ENCODE results near the gene SYNE2. TPM values are rescaled to one million over a fixed set of nuclear protein-coding genes. Genes with fewer than 3 reads are reported as not detected.

Gene SYNE2
- total and polyA plus RNA-seq, 10 of the 15 experiments (the other 5 are each of a cell fraction or from before 2014, with no cell fraction given), result 2.1 to 52.7 (median 38.1) TPM

DNA sequence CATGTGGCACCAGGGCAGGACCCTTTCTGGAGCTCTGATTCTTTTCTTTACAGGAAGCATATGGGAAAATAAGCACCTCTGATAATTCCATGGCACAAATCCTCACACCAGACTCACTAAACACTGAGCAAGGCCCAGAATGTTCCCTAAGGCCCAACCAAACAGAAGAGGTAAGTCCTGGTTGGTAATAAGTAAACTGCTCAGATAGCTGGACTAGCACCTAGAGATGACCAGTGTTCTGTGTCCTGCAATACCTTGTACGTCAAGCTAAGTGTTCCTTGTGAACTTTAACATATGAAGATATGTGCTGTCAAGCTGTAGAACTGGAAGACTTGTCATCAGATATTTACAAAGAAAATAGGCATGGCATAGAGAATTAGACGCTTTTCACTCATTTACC is 254.6 kb downstream of the SYNE2 start:
- CTCF ChIA-PET, result no interaction called here
- no peaks in the 10 kb centered on the region for H3K4me1 ChIP-seq (ENCODE audit: control insufficient read depth, insufficient read depth, low read length)
- in situ Hi-C loops (cut with MboI), result no loop called here
- DNase-seq (ENCODE audit: low read depth, low spot score), result no peak
- no peak overlapping the region for H3K4me3 ChIP-seq
- intact Hi-C loops (cut with micrococcal nuclease; ENCODE audit: unreplicated experiment), result no loop called here
- no TSS peak for BruUV-seq (replicated peaks)
- 98% methylated on average over 2 of the region's 2 CpGs for WGBS (ENCODE audit: insufficient coverage, insufficient replicate concordance, low lambda C conversion rate, missing lambda C conversion rate)
- no peak overlapping the region for H3K27ac ChIP-seq (ENCODE audit: control insufficient read depth, insufficient read depth)
- no peak for ATAC-seq
- no peaks in the 10 kb centered on the region for H3K27me3 ChIP-seq (replicated peaks in 1 of 2; ENCODE audit: control insufficient read depth in 2 of 2, insufficient read depth in 2 of 2, low read length in 1 of 2)
- TF ChIP-seq, protein P1, sequence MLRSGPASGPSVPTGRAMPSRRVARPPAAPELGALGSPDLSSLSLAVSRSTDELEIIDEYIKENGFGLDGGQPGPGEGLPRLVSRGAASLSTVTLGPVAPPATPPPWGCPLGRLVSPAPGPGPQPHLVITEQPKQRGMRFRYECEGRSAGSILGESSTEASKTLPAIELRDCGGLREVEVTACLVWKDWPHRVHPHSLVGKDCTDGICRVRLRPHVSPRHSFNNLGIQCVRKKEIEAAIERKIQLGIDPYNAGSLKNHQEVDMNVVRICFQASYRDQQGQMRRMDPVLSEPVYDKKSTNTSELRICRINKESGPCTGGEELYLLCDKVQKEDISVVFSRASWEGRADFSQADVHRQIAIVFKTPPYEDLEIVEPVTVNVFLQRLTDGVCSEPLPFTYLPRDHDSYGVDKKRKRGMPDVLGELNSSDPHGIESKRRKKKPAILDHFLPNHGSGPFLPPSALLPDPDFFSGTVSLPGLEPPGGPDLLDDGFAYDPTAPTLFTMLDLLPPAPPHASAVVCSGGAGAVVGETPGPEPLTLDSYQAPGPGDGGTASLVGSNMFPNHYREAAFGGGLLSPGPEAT (IDR thresholded peaks at IDR 0.05; ENCODE audit: low read depth), result no peak
- TF ChIP-seq, protein P2, sequence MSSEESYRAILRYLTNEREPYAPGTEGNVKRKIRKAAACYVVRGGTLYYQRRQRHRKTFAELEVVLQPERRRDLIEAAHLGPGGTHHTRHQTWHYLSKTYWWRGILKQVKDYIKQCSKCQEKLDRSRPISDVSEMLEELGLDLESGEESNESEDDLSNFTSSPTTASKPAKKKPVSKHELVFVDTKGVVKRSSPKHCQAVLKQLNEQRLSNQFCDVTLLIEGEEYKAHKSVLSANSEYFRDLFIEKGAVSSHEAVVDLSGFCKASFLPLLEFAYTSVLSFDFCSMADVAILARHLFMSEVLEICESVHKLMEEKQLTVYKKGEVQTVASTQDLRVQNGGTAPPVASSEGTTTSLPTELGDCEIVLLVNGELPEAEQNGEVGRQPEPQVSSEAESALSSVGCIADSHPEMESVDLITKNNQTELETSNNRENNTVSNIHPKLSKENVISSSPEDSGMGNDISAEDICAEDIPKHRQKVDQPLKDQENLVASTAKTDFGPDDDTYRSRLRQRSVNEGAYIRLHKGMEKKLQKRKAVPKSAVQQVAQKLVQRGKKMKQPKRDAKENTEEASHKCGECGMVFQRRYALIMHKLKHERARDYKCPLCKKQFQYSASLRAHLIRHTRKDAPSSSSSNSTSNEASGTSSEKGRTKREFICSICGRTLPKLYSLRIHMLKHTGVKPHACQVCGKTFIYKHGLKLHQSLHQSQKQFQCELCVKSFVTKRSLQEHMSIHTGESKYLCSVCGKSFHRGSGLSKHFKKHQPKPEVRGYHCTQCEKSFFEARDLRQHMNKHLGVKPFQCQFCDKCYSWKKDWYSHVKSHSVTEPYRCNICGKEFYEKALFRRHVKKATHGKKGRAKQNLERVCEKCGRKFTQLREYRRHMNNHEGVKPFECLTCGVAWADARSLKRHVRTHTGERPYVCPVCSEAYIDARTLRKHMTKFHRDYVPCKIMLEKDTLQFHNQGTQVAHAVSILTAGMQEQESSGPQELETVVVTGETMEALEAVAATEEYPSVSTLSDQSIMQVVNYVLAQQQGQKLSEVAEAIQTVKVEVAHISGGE (CRISPR knock-in tag; IDR thresholded peaks at IDR 0.05), result no peak
- TF ChIP-seq, protein P3, sequence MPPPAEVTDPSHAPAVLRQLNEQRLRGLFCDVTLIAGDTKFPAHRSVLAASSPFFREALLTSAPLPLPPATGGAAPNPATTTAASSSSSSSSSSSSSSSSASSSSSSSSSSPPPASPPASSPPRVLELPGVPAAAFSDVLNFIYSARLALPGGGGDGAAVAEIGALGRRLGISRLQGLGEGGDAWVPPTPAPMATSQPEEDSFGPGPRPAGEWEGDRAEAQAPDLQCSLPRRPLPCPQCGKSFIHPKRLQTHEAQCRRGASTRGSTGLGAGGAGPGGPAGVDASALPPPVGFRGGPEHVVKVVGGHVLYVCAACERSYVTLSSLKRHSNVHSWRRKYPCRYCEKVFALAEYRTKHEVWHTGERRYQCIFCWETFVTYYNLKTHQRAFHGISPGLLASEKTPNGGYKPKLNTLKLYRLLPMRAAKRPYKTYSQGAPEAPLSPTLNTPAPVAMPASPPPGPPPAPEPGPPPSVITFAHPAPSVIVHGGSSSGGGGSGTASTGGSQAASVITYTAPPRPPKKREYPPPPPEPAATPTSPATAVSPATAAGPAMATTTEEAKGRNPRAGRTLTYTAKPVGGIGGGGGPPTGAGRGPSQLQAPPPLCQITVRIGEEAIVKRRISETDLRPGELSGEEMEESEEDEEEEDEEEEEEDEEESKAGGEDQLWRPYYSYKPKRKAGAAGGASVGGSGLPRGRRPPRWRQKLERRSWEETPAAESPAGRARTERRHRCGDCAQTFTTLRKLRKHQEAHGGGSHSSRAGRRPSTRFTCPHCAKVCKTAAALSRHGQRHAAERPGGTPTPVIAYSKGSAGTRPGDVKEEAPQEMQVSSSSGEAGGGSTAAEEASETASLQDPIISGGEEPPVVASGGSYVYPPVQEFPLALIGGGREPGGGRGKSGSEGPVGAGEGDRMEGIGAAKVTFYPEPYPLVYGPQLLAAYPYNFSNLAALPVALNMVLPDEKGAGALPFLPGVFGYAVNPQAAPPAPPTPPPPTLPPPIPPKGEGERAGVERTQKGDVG (CRISPR knock-in tag; IDR thresholded peaks at IDR 0.05), result no peak
- TF ChIP-seq POLR2AphosphoS2 (IDR thresholded peaks at IDR 0.05; ENCODE audit: low read depth, low read length), result no peak
- TF ChIP-seq CBX5 (IDR thresholded peaks at IDR 0.05; ENCODE audit: low read depth), result no peak
- no peak for TF ChIP-seq TCF3 (IDR thresholded peaks at IDR 0.05; ENCODE audit: borderline replicate concordance, insufficient read depth, low read depth, low read length)
- TF ChIP-seq CEBPB (IDR thresholded peaks at IDR 0.05; ENCODE audit: borderline replicate concordance in 1 of 2, low read depth in 2 of 2, low read length in 2 of 2), result no peak
- no peak for TF ChIP-seq ESRRA (IDR thresholded peaks at IDR 0.05; ENCODE audit: low read length)
- TF ChIP-seq KLF5 (IDR thresholded peaks at IDR 0.05; ENCODE audit: partially characterized antibody), result no peak
- no peaks in the 10 kb centered on the region for H3K79me2 ChIP-seq (ENCODE audit: control insufficient read depth, insufficient read depth, low read length)
- H4K20me1 ChIP-seq (ENCODE audit: control insufficient read depth, insufficient read depth), result no peaks in the 10 kb centered on the region
- RAD21 ChIA-PET (ENCODE audit: unreplicated experiment), result no interaction called here
- POLR2A ChIA-PET, result no interaction called here
- no peaks in the 10 kb centered on the region for H3K9me3 ChIP-seq (replicated peaks; ENCODE audit: control insufficient read depth, insufficient read depth, low read length)
- SMC1A ChIA-PET (ENCODE audit: uncharacterized antibody, unreplicated experiment), result interaction anchor here (0.5 to 1.1 kb wide), 2 partner anchors 197 to 770 kb away, joined by 3 to 4 read pairs; no protein-coding TSS in a partner anchor
- H2AFZ ChIP-seq (ENCODE audit: control insufficient read depth, low read depth, low read length), result no peak overlapping the region
- peaks cover 2 to 15% of the 10 kb centered on the region in 2 experiments; a peak in 3 of 4 replicates for H3K36me3 ChIP-seq (ENCODE audit: control insufficient read depth in 2 of 2, insufficient read depth in 2 of 2, low read length in 1 of 2)
- no peak overlapping the region for H3K4me2 ChIP-seq (ENCODE audit: control insufficient read depth, insufficient read depth)
- no peak overlapping the region for H3K9ac ChIP-seq (ENCODE audit: control insufficient read depth, insufficient read depth, low read length)
- FAIRE-seq, result no peak
